ENCODE data around the gene KLHL25. TPM values are rescaled to one million over a fixed set of nuclear protein-coding genes. Genes with fewer than 3 reads are reported as not detected.

Gene KLHL25
- 5.3 to 8.4 TPM (median 7.3 TPM) in 5 replicates for total RNA-seq (2022; extraction: Qiagen RNA extraction; ENCODE audit: low read depth)

GRCh38 chr15:85794598-85795336 lies at the start of gene KLHL25:
Gene KLHL25, minus strand, starts transcription at chr15:85794925. Its CDS starts 25,115 bp downstream, at chr15:85769810.

All from A549 treated with RU486 at 1 μM for 4 hours (cell line).